H9 (cell line): ENCODE results near the gene PEAK3. TPM values are rescaled to one million over a fixed set of nuclear protein-coding genes. Genes with fewer than 3 reads are reported as not detected.
A peak's percentile ranks its signal among the peaks of the same experiment; 100 is the strongest.

Source experiments
- DNase-seq: peaks from one replicate; pipeline ENCODE4 v3.0.0-alpha.2; 2017
- H2AFZ ChIP-seq: one replicate; pipeline ENCODE4 v1.6.1; 2013; ENCODE audit warnings: mild to moderate bottlenecking, low read length, control low read depth, moderate library complexity
- H2AK5ac ChIP-seq: 2 replicates; pipeline ENCODE4 v1.6.1; 2013; ENCODE audit warnings: low read length, control low read depth, mixed read lengths; ENCODE audit not compliant: insufficient read length
- H2BK120ac ChIP-seq: one replicate; pipeline ENCODE4 v1.6.1; 2013; ENCODE audit warnings: low read depth, mild to moderate bottlenecking, low read length, control low read depth, inconsistent platforms; ENCODE audit not compliant: poor library complexity, severe bottlenecking
- H2BK12ac ChIP-seq: 2 replicates; pipeline ENCODE4 v1.6.1; 2013; ENCODE audit warnings: low read length, control low read depth, mixed read lengths, low read depth; ENCODE audit not compliant: insufficient read length
- H2BK15ac ChIP-seq: 2 replicates; pipeline ENCODE4 v1.6.1; 2013; ENCODE audit warnings: low read depth, low read length, control low read depth
- H2BK20ac ChIP-seq: one replicate; pipeline ENCODE4 v1.6.1; 2013; ENCODE audit warnings: low read depth, mild to moderate bottlenecking, low read length, control low read depth, inconsistent platforms; ENCODE audit not compliant: poor library complexity, severe bottlenecking
- H2BK5ac ChIP-seq: 2 replicates; pipeline ENCODE4 v1.6.1; 2013; ENCODE audit warnings: low read length, control low read depth, mixed read lengths; ENCODE audit not compliant: insufficient read length
- H3K14ac ChIP-seq: 2 replicates; pipeline ENCODE4 v1.6.1; 2013; ENCODE audit warnings: low read length, control low read depth; ENCODE audit not compliant: insufficient read depth
- H3K18ac ChIP-seq: 2 replicates; pipeline ENCODE4 v1.6.1; 2013; ENCODE audit warnings: low read depth, mild to moderate bottlenecking, mixed read lengths, low read length, control low read depth; ENCODE audit not compliant: insufficient read length
- H3K23ac ChIP-seq: 2 replicates; pipeline ENCODE4 v1.6.1; 2013; ENCODE audit warnings: low read length, control low read depth, mixed read lengths, low read depth; ENCODE audit not compliant: insufficient read length
- H3K23me2 ChIP-seq: 2 replicates; pipeline ENCODE4 v1.6.1; 2013; ENCODE audit warnings: low read depth, mild to moderate bottlenecking, mixed read lengths, low read length, control low read depth; ENCODE audit not compliant: insufficient read length, poor library complexity, severe bottlenecking
- H3K27ac ChIP-seq: 2 replicates; pipeline ENCODE4 v1.5.1; 2013; ENCODE audit warnings: low read length, control low read depth, mixed read lengths, low read depth; ENCODE audit not compliant: insufficient read length
- H3K27me3 ChIP-seq: 2 replicates; pipeline ENCODE4 v1.6.1; 2013; ENCODE audit warnings: low read length, control low read depth, inconsistent platforms; ENCODE audit not compliant: insufficient read depth
- H3K4ac ChIP-seq: 2 replicates; pipeline ENCODE4 v1.6.1; 2013; ENCODE audit warnings: low read depth, mild to moderate bottlenecking, control low read depth, inconsistent platforms, low read length, moderate library complexity
- H3K4me1 ChIP-seq: 2 replicates; pipeline ENCODE4 v1.6.1; 2013; ENCODE audit warnings: low read length, control low read depth, inconsistent platforms; ENCODE audit not compliant: insufficient read depth
- H3K4me2 ChIP-seq: 2 replicates; pipeline ENCODE4 v1.6.1; 2013; ENCODE audit warnings: low read length, control low read depth, mixed read lengths; ENCODE audit not compliant: insufficient read length, insufficient read depth
- H3K56ac ChIP-seq: 2 replicates; pipeline ENCODE4 v1.6.1; 2013; ENCODE audit warnings: low read depth, mild to moderate bottlenecking, mixed read lengths, low read length, control low read depth; ENCODE audit not compliant: insufficient read length
- H3K79me1 ChIP-seq: 2 replicates; pipeline ENCODE4 v1.6.1; 2013; ENCODE audit warnings: low read depth, mild to moderate bottlenecking, moderate library complexity, low read length, control low read depth, inconsistent platforms; ENCODE audit not compliant: insufficient read depth, poor library complexity, severe bottlenecking
- H3K79me2 ChIP-seq: 2 replicates; pipeline ENCODE4 v1.6.1; 2013; ENCODE audit warnings: low read length, control low read depth, inconsistent platforms; ENCODE audit not compliant: insufficient read depth
- H3K9ac ChIP-seq: 2 replicates; pipeline ENCODE4 v1.6.1; 2013; ENCODE audit warnings: low read length, control low read depth, mixed read lengths; ENCODE audit not compliant: insufficient read length; ENCODE audit errors: extremely low read depth
- H3K9me3 ChIP-seq: one replicate; pipeline ENCODE4 v1.6.1; 2013; ENCODE audit warnings: low read depth, low read length, inconsistent platforms; ENCODE audit not compliant: control insufficient read depth
- H3T11ph ChIP-seq: one replicate; pipeline ENCODE4 v1.6.1; 2013; ENCODE audit warnings: mild to moderate bottlenecking, low read length, control low read depth, inconsistent platforms
- H4K20me1 ChIP-seq: one replicate; pipeline ENCODE4 v1.6.1; 2013; ENCODE audit not compliant: control insufficient read depth, insufficient read length, insufficient read depth
- H4K5ac ChIP-seq: 2 replicates; pipeline ENCODE4 v1.6.1; 2013; ENCODE audit warnings: low read depth, mild to moderate bottlenecking, mixed read lengths, low read length, control low read depth; ENCODE audit not compliant: insufficient read length
- H4K8ac ChIP-seq: replicated peaks from 2 replicates; pipeline ENCODE4 v1.6.1; 2013; ENCODE audit warnings: low read length, control low read depth, mixed read lengths, low read depth; ENCODE audit not compliant: insufficient read length
- H4K91ac ChIP-seq: 2 replicates; pipeline ENCODE4 v1.6.1; 2013; ENCODE audit warnings: low read depth, mild to moderate bottlenecking, moderate library complexity, mixed read lengths, low read length, control low read depth; ENCODE audit not compliant: insufficient read length
- H3K27ac Mint-ChIP-seq, 3 experiments: 2 replicates in 2 of 3; 3 replicates in 1 of 3; pipeline ENCODE4 v1.8.0; 2020 to 2021; ENCODE audit warnings: mixed read lengths in 3 of 3, mild to moderate bottlenecking in 1 of 3, moderate library complexity in 1 of 3
- H3K27me3 Mint-ChIP-seq: 2 replicates; pipeline ENCODE4 v1.8.0; 2021; ENCODE audit warnings: low read depth, mild to moderate bottlenecking, moderate library complexity, mixed read lengths
- H3K36me3 Mint-ChIP-seq, 3 experiments: 2 replicates in 2 of 3; 3 replicates in 1 of 3; pipeline ENCODE4 v1.8.0; 2020 to 2021; ENCODE audit warnings: low read depth in 3 of 3, mixed read lengths in 3 of 3; ENCODE audit not compliant: insufficient read depth in 1 of 3
- H3K4me1 Mint-ChIP-seq, 2 experiments: 2 replicates each; pipeline ENCODE4 v1.8.0; 2020; ENCODE audit warnings: mixed read lengths in 2 of 2
- H3K4me3 Mint-ChIP-seq, 2 experiments: 2 replicates in 1 of 2; 3 replicates in 1 of 2; pipeline ENCODE4 v1.8.0; 2020 to 2021; ENCODE audit warnings: mild to moderate bottlenecking in 2 of 2, mixed read lengths in 2 of 2, moderate library complexity in 1 of 2
- H3K9me3 Mint-ChIP-seq, 2 experiments: 2 replicates in 1 of 2; 3 replicates in 1 of 2; pipeline ENCODE4 v1.8.0; 2020; ENCODE audit warnings: mild to moderate bottlenecking in 2 of 2, mixed read lengths in 2 of 2, moderate library complexity in 1 of 2
- WGBS: extraction: QIAGEN DNeasy Blood & Tissue Kit; methylation state at CpG from one replicate; pipeline ENCODE4 v1.1.7; 2013; ENCODE audit warnings: missing lambda C conversion rate, low lambda C conversion rate, mixed read lengths; ENCODE audit not compliant: insufficient read length; ENCODE audit errors: extremely low coverage; 5-methylcytosine and 5-hydroxymethylcytosine counted together
- total RNA-seq: library from RNA; stranded (reverse); gene quantifications from 2 replicates; pipeline ENCODE4 v1.2.1, GENCODE V29; 2021
- TF ChIP-seq, protein P1 (sequence below): fragments of 200-600 bp; sonication (generic); conservative IDR thresholded peaks from 3 replicates; pipeline ENCODE4 v1.8.0; 2021; ENCODE audit warnings: antibody characterized with exemption, mild to moderate bottlenecking

Gene PEAK3
- total RNA-seq, 1 experiment from 2014 or later: not detected

DNA sequence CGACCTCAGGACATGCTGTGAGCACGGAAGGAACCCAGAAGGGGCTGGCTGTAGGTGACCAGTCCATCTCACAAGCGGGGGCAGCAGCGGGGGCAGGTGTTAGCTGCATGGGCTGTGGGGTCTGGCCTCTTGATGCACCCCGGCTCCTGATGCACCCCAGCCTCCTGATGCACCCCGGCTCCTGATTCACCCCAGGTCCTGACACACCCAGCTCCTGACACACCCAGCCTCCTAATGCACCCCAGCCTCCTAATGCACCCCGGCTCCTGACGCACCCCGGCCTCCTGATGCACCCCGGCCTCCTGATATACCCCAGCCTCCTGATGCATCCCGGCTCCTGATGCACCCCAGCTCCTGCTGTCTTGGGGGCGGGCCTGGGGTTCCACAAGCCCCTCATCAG lies 39.0 kb upstream of the PEAK3 start:
- Histone ChIP-seq H3K27me3 (no peaks in the 10 kb centered on the region), H2AFZ (no peak overlapping the region), H3K18ac (no peak overlapping the region), H2BK12ac (no peak overlapping the region), H2BK15ac (no peak overlapping the region), H4K8ac (no peak overlapping the region), H2AK5ac (no peak overlapping the region), H3K4me2 (no peak overlapping the region), H3K4me1 (no peaks in the 10 kb centered on the region), H3K9me3 (no peaks in the 10 kb centered on the region), H3K23me2 (no peaks in the 10 kb centered on the region), H3K23ac (no peak overlapping the region), H4K91ac (no peak overlapping the region), H3K56ac (no peak overlapping the region), H3K14ac (no peak overlapping the region), H3K9ac (no peak overlapping the region), H3K4ac (no peak overlapping the region), H2BK20ac (no peak overlapping the region), H3K27ac (no peak overlapping the region), H4K5ac (no peak overlapping the region), H3T11ph (no peak overlapping the region), H4K20me1 (no peaks in the 10 kb centered on the region), H3K79me2 (no peaks in the 10 kb centered on the region), H2BK5ac (no peak overlapping the region), H2BK120ac (no peak overlapping the region), H3K79me1 (no peaks in the 10 kb centered on the region)
- DNase-seq: no peak
- H3K36me3 Mint-ChIP-seq: peaks cover 4 to 31% (median 28%) of the 10 kb centered on the region in 3 experiments; a peak in 6 of 7 replicates
- H3K4me3 Mint-ChIP-seq: no peak overlapping the region
- no peaks in the 10 kb centered on the region for H3K9me3 Mint-ChIP-seq
- peaks cover 3 to 12% of the 10 kb centered on the region in 2 experiments; a peak in 1 of 4 replicates for H3K4me1 Mint-ChIP-seq
- TF ChIP-seq, protein P1, sequence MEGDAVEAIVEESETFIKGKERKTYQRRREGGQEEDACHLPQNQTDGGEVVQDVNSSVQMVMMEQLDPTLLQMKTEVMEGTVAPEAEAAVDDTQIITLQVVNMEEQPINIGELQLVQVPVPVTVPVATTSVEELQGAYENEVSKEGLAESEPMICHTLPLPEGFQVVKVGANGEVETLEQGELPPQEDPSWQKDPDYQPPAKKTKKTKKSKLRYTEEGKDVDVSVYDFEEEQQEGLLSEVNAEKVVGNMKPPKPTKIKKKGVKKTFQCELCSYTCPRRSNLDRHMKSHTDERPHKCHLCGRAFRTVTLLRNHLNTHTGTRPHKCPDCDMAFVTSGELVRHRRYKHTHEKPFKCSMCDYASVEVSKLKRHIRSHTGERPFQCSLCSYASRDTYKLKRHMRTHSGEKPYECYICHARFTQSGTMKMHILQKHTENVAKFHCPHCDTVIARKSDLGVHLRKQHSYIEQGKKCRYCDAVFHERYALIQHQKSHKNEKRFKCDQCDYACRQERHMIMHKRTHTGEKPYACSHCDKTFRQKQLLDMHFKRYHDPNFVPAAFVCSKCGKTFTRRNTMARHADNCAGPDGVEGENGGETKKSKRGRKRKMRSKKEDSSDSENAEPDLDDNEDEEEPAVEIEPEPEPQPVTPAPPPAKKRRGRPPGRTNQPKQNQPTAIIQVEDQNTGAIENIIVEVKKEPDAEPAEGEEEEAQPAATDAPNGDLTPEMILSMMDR: no peak
- WGBS: no CpG with 5 or more reads among the region's 12 CpGs
- peak overlapping the region in 1 of 3 experiments; percentile 62; a peak in 1 of 7 replicates for H3K27ac Mint-ChIP-seq
- H3K27me3 Mint-ChIP-seq: peaks cover 3% of the 10 kb centered on the region; the same call in 1 of the 2 replicates
